Suprapubic skin (tissue), 4 donors: ENCODE data around the gene HERC3. TPM values are rescaled to one million over a fixed set of nuclear protein-coding genes. Genes with fewer than 3 reads are reported as not detected.

Experiments used
- DNase-seq, 2 donors: peaks; one replicate each; pipeline ENCODE4 v3.0.0-alpha.2; 2019; ENCODE audit warnings: low spot score in 2 of 2
- H3K27ac ChIP-seq: fragments of 200-600 bp; sonication (generic); one replicate; pipeline ENCODE4 v1.5.1; 2019
- H3K27me3 ChIP-seq: fragments of 200-600 bp; sonication (generic); one replicate; pipeline ENCODE4 v1.5.1; 2019
- H3K36me3 ChIP-seq: fragments of 200-600 bp; sonication (generic); one replicate; pipeline ENCODE4 v1.5.1; 2019
- H3K4me1 ChIP-seq: fragments of 200-600 bp; sonication (generic); one replicate; pipeline ENCODE4 v1.5.1; 2019
- H3K4me3 ChIP-seq: fragments of 200-600 bp; sonication (generic); one replicate; pipeline ENCODE4 v1.5.1; 2019; ENCODE audit warnings: mild to moderate bottlenecking
- H3K9me3 ChIP-seq: fragments of 200-600 bp; sonication (generic); one replicate; pipeline ENCODE4 v1.5.1; 2019
- CTCF ChIP-seq, 2 donors: fragments of 200-600 bp in 1 of 2; fragments of 450-650 bp in 1 of 2; sonication (generic) in 1 of 2; IDR thresholded peaks; one replicate each; pipeline ENCODE4 v1.5.1; 2016 to 2019; ENCODE audit warnings: antibody characterized with exemption in 2 of 2, mild to moderate bottlenecking in 1 of 2, moderate library complexity in 1 of 2
- EP300 ChIP-seq: sonication (generic); formaldehyde crosslinking; IDR thresholded peaks from one replicate; pipeline ENCODE4 v1.6.1; 2017; ENCODE audit warnings: antibody characterized with exemption
- POLR2A ChIP-seq, 2 donors: fragments of 450-650 bp; IDR thresholded peaks; one replicate each; pipeline ENCODE4 v1.6.1; 2017; ENCODE audit warnings: antibody characterized with exemption in 2 of 2, mild to moderate bottlenecking in 2 of 2, moderate library complexity in 2 of 2
- POLR2AphosphoS5 ChIP-seq, 3 donors: sonication (generic); formaldehyde crosslinking; IDR thresholded peaks; one replicate each; pipeline ENCODE4 v1.6.1; 2017; ENCODE audit warnings: antibody characterized with exemption in 3 of 3
- WGBS: methylation state at CpG from one replicate; pipeline ENCODE4 v1.1.5; 2018; 5-methylcytosine and 5-hydroxymethylcytosine counted together
- total RNA-seq, 4 donors: library from RNA; depleted of rRNA; stranded (reverse); fragments of >200 nt; gene quantifications; one replicate each; pipeline ENCODE4 v1.1.0, GENCODE V29; 2016

The HERC3 gene
- total RNA-seq, 4 donors from 2014 or later: 41.6 to 110 (median 48.0) TPM

GRCh38 chr4:88616275-88617150 lies 24.2 kb downstream of the HERC3 start:
- H3K27me3 ChIP-seq: no peaks in the 10 kb centered on the region
- 83% methylated on average over 4 of the region's 4 CpGs for WGBS
- H3K36me3 ChIP-seq: no peaks in the 10 kb centered on the region
- no peaks in the 10 kb centered on the region for H3K9me3 ChIP-seq
- H3K27ac ChIP-seq: peak overlapping the region; percentile 40
- H3K4me3 ChIP-seq: no peak overlapping the region
- peaks cover 47% of the 10 kb centered on the region for H3K4me1 ChIP-seq
- DNase-seq: no peak
- TF ChIP-seq POLR2AphosphoS5 (IDR thresholded peaks at IDR 0.05): no peak

GRCh38 chr4:88618782-88619485 lies 26.7 kb downstream of the HERC3 start:
- Histone ChIP-seq H3K27ac (no peak overlapping the region), H3K4me1 (peaks cover 29% of the 10 kb centered on the region), H3K36me3 (no peaks in the 10 kb centered on the region), H3K9me3 (no peaks in the 10 kb centered on the region), H3K27me3 (no peaks in the 10 kb centered on the region), H3K4me3 (no peak overlapping the region)
- WGBS: 93% methylated on average over 3 of the region's 3 CpGs
- no peak for DNase-seq
- no peak for TF ChIP-seq EP300
- TF ChIP-seq POLR2A (IDR thresholded peaks at IDR 0.05): no peak

GRCh38 chr4:88619971-88620370 lies 27.7 kb downstream of the HERC3 start:
- Histone ChIP-seq H3K27ac (no peak overlapping the region), H3K36me3 (no peaks in the 10 kb centered on the region), H3K27me3 (no peaks in the 10 kb centered on the region), H3K4me3 (no peak overlapping the region), H3K4me1 (peaks cover 22% of the 10 kb centered on the region), H3K9me3 (no peaks in the 10 kb centered on the region)
- no peak for DNase-seq
- TF ChIP-seq EP300: no peak
- TF ChIP-seq POLR2AphosphoS5 (IDR thresholded peaks at IDR 0.05): no peak
- TF ChIP-seq CTCF (IDR thresholded peaks at IDR 0.05): no peak
- no peak for TF ChIP-seq POLR2A (IDR thresholded peaks at IDR 0.05)
- 71% methylated on average over 1 of the region's 1 CpG for WGBS

GRCh38 chr4:88621763-88622327 lies 29.6 kb downstream of the HERC3 start:
- H3K36me3 ChIP-seq: no peaks in the 10 kb centered on the region
- peaks cover 12% of the 10 kb centered on the region for H3K4me1 ChIP-seq
- TF ChIP-seq POLR2A (IDR thresholded peaks at IDR 0.05): no peak
- TF ChIP-seq CTCF (IDR thresholded peaks at IDR 0.05): no peak
- no peak for TF ChIP-seq EP300
- TF ChIP-seq POLR2AphosphoS5 (IDR thresholded peaks at IDR 0.05): no peak
- DNase-seq: no peak
- WGBS: 98% methylated on average over 2 of the region's 2 CpGs
- no peaks in the 10 kb centered on the region for H3K9me3 ChIP-seq
- H3K4me3 ChIP-seq: no peak overlapping the region
- no peak overlapping the region for H3K27ac ChIP-seq
- no peaks in the 10 kb centered on the region for H3K27me3 ChIP-seq

GRCh38 chr4:88623097-88623496 lies 30.8 kb downstream of the HERC3 start:
- H3K27me3 ChIP-seq: no peaks in the 10 kb centered on the region
- no peaks in the 10 kb centered on the region for H3K36me3 ChIP-seq
- no peak overlapping the region for H3K4me3 ChIP-seq
- TF ChIP-seq POLR2A (IDR thresholded peaks at IDR 0.05) (no peak), POLR2AphosphoS5 (IDR thresholded peaks at IDR 0.05) (no peak), EP300 (no peak), CTCF (IDR thresholded peaks at IDR 0.05) (no peak)
- H3K27ac ChIP-seq: peak overlapping the region; percentile 51
- WGBS: 53% methylated on average over 3 of the region's 3 CpGs
- H3K4me1 ChIP-seq: peaks cover 6% of the 10 kb centered on the region
- DNase-seq: no peak
- no peaks in the 10 kb centered on the region for H3K9me3 ChIP-seq

- H3K27ac ChIP-seq: no peak overlapping the region
- no peaks in the 10 kb centered on the region for H3K9me3 ChIP-seq
- no peaks in the 10 kb centered on the region for H3K27me3 ChIP-seq
- H3K4me1 ChIP-seq: no peaks in the 10 kb centered on the region
- no peak for TF ChIP-seq POLR2A (IDR thresholded peaks at IDR 0.05)
- TF ChIP-seq POLR2AphosphoS5 (IDR thresholded peaks at IDR 0.05): no peak
- no peak for TF ChIP-seq EP300
- TF ChIP-seq CTCF (IDR thresholded peaks at IDR 0.05): no peak
- no peak for DNase-seq
- H3K4me3 ChIP-seq: no peak overlapping the region
- H3K36me3 ChIP-seq: no peaks in the 10 kb centered on the region
- 69% methylated on average over 8 of the region's 8 CpGs for WGBS
These were observed 36.5 kb downstream of the HERC3 start for GRCh38 chr4:88628746-88629145.
